GM21737 (cell line): ENCODE measurements around the gene RBMS3.

ENCODE experiments used
- ATAC-seq: cut with Tn5 transposase; IDR thresholded peaks from one replicate; pipeline ENCODE4 v1.9.1; 2021; ENCODE audit warnings: mild to moderate bottlenecking, moderate library complexity; ENCODE audit not compliant: unreplicated experiment

The RBMS3 gene

GRCh38 chr3:29275309-29275708 lies 5.6 kb upstream of the RBMS3 start:
- ATAC-seq: no peak

GRCh38 chr3:29277249-29277648 lies 3.6 kb upstream of the RBMS3 start:
- ATAC-seq: no peak

- no peak for ATAC-seq
Observed at GRCh38 chr3:29279286-29279685, 1.6 kb upstream of the RBMS3 start.

GRCh38 chr3:29279806-29280205 lies 1.1 kb upstream of the RBMS3 start:
- no peak for ATAC-seq

- ATAC-seq: no peak
Observed at GRCh38 chr3:29281094-29281343, 148 bp downstream of the RBMS3 start.

GRCh38 chr3:29281344-29282241 lies 722 bp downstream of the RBMS3 start:
- ATAC-seq: peak; percentile 63

GRCh38 chr3:29282427-29283230 lies 1.8 kb downstream of the RBMS3 start:
- ATAC-seq: no peak

- ATAC-seq: no peak
Observed at GRCh38 chr3:29283231-29284119, 2.6 kb downstream of the RBMS3 start.

- ATAC-seq: no peak
Observed at GRCh38 chr3:29284497-29284896, 3.6 kb downstream of the RBMS3 start.

GRCh38 chr3:29285471-29286071 lies 4.7 kb downstream of the RBMS3 start:
- no peak for ATAC-seq

- no peak for ATAC-seq
Observed at GRCh38 chr3:29286478-29287240, 5.8 kb downstream of the RBMS3 start.

GRCh38 chr3:29290596-29290995 lies 9.7 kb downstream of the RBMS3 start:
- no peak for ATAC-seq

- ATAC-seq: no peak
Observed at GRCh38 chr3:29291260-29291981, 10.6 kb downstream of the RBMS3 start.

GRCh38 chr3:29291982-29292363 lies 11.1 kb downstream of the RBMS3 start:
- no peak for ATAC-seq

GRCh38 chr3:29293421-29293820 lies 12.6 kb downstream of the RBMS3 start:
- no peak for ATAC-seq

GRCh38 chr3:29297998-29298397 lies 17.1 kb downstream of the RBMS3 start:
- ATAC-seq: no peak

- no peak for ATAC-seq
Observed at GRCh38 chr3:29301332-29302019, 20.6 kb downstream of the RBMS3 start.

- no peak for ATAC-seq
Observed at GRCh38 chr3:29302619-29303018, 21.7 kb downstream of the RBMS3 start.

- ATAC-seq: no peak
Observed at GRCh38 chr3:29307295-29307694, 26.4 kb downstream of the RBMS3 start.
